HEK293T (cell line): ENCODE results near the gene TMSB4X.

Experiments used
- FOXA1 ChIP-seq: fragments of 450-650 bp; IDR thresholded peaks from 2 replicates; pipeline ENCODE4 v1.6.1; 2016; ENCODE audit warnings: mild to moderate bottlenecking
- FOXK2 ChIP-seq: fragments of 450-650 bp; IDR thresholded peaks from 2 replicates; pipeline ENCODE4 v1.6.1; 2016; ENCODE audit warnings: mild to moderate bottlenecking
- FOXM1 ChIP-seq: fragments of 450-650 bp; IDR thresholded peaks from 2 replicates; pipeline ENCODE4 v1.6.1; 2017; ENCODE audit warnings: mild to moderate bottlenecking, borderline replicate concordance
- HDGF ChIP-seq: fragments of 450-650 bp; IDR thresholded peaks from 2 replicates; pipeline ENCODE4 v1.6.1; 2017; ENCODE audit warnings: antibody characterized with exemption, borderline replicate concordance
- SP1 ChIP-seq: fragments of 450-650 bp; IDR thresholded peaks from 2 replicates; pipeline ENCODE4 v1.6.1; 2017
- TARDBP ChIP-seq: fragments of 450-650 bp; IDR thresholded peaks from 2 replicates; pipeline ENCODE4 v1.6.1; 2016
- TF ChIP-seq, protein P1 (sequence below): fragments of 450-650 bp; IDR thresholded peaks from 2 replicates; pipeline ENCODE4 v1.6.1; 2016

DNA sequence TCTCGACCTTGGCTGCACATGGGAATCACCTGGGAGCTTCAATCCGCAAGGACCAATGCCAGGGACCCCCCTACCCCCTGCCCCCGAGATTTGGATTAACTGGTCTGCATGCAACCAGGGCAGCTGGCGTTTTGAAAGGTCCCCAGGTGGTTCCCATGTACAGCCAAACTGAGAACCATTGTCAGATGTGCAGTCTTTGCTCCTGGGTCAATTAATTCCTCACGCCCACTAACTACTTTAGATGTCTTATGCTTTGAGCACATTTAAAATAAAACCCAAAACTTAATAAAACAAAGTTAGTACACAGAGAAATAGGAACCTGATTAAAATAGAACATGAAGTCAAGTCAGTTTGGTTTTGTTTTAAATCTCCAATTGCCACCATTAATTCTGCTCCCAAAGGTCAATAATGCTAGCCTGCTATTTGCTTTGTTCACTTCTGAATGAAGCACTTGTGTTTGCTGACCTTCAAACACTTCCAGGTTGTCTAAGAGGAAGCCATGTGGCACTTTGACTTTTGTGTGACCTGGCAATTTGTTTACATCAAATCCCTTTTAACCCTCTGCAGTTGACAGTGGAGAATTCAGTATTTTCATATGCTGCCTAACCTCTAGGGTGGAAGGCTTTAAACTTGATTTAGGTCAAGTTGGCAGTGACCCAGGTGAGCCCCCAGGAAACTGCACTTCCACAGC is 27.2 kb upstream of the TMSB4X start:
- no peak for TF ChIP-seq FOXK2
- no peak for TF ChIP-seq HDGF
- no peak for TF ChIP-seq FOXM1
- TF ChIP-seq SP1: no peak
- no peak for TF ChIP-seq TARDBP
- TF ChIP-seq FOXA1: no peak
- TF ChIP-seq, protein P1, sequence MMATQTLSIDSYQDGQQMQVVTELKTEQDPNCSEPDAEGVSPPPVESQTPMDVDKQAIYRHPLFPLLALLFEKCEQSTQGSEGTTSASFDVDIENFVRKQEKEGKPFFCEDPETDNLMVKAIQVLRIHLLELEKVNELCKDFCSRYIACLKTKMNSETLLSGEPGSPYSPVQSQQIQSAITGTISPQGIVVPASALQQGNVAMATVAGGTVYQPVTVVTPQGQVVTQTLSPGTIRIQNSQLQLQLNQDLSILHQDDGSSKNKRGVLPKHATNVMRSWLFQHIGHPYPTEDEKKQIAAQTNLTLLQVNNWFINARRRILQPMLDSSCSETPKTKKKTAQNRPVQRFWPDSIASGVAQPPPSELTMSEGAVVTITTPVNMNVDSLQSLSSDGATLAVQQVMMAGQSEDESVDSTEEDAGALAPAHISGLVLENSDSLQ: no peak
